ENCODE data around the gene MACROD2.

Gene MACROD2

GRCh38 chr20:15253431-15253830 is 1258.1 kb downstream of the MACROD2 start:
- DNase-seq: no peak

- no peak for DNase-seq
Measured at GRCh38 chr20:15256676-15257568, 1261.6 kb downstream of the MACROD2 start.

GRCh38 chr20:15257569-15257870 is 1262.2 kb downstream of the MACROD2 start:
- DNase-seq: peak; percentile 25

GRCh38 chr20:15265581-15266309 is 1270.4 kb downstream of the MACROD2 start:
- DNase-seq: peak; percentile 64

GRCh38 chr20:15267935-15268334 is 1272.6 kb downstream of the MACROD2 start:
- no peak for DNase-seq

- DNase-seq: no peak
Measured at GRCh38 chr20:15278041-15278440, 1282.7 kb downstream of the MACROD2 start.

- peak; percentile 53 for DNase-seq
Measured at GRCh38 chr20:15287329-15287728, 1292.0 kb downstream of the MACROD2 start.

- DNase-seq: no peak
Measured at GRCh38 chr20:15288106-15288505, 1292.8 kb downstream of the MACROD2 start.

- DNase-seq: no peak
Measured at GRCh38 chr20:15289337-15289736, 1294.0 kb downstream of the MACROD2 start.

GRCh38 chr20:15292405-15292804 is 1297.1 kb downstream of the MACROD2 start:
- DNase-seq: no peak

- no peak for DNase-seq
Measured at GRCh38 chr20:15296422-15296821, 1301.1 kb downstream of the MACROD2 start.

GRCh38 chr20:15297059-15297875 is 1302.0 kb downstream of the MACROD2 start:
- DNase-seq: peak; percentile 67

GRCh38 chr20:15302075-15302474 is 1306.8 kb downstream of the MACROD2 start:
- peak; percentile 63 for DNase-seq

GRCh38 chr20:15310361-15310760 is 1315.0 kb downstream of the MACROD2 start:
- no peak for DNase-seq

- peak; percentile 24 for DNase-seq
Measured at GRCh38 chr20:15316556-15316955, 1321.2 kb downstream of the MACROD2 start.

- DNase-seq: no peak
Measured at GRCh38 chr20:15317546-15318232, 1322.4 kb downstream of the MACROD2 start.

GRCh38 chr20:15318682-15319081 is 1323.4 kb downstream of the MACROD2 start:
- DNase-seq: no peak

- no peak for DNase-seq
Measured at GRCh38 chr20:15319439-15319838, 1324.1 kb downstream of the MACROD2 start.

GRCh38 chr20:15320941-15321340 is 1325.6 kb downstream of the MACROD2 start:
- DNase-seq: no peak

- no peak for DNase-seq
Measured at GRCh38 chr20:15327123-15327522, 1331.8 kb downstream of the MACROD2 start.

- DNase-seq: no peak
Measured at GRCh38 chr20:15328084-15328483, 1332.8 kb downstream of the MACROD2 start.

GRCh38 chr20:15332711-15333160 is 1337.4 kb downstream of the MACROD2 start:
- no peak for DNase-seq

- no peak for DNase-seq
Measured at GRCh38 chr20:15333170-15333569, 1337.9 kb downstream of the MACROD2 start.

All from NCI-H2171 treated with DMSO at 0.1 percent for 48 hours (cell line).